Colonic mucosa (tissue), 4 donors: ENCODE results near the gene RAD51B. TPM values are rescaled to one million over a fixed set of nuclear protein-coding genes. Genes with fewer than 3 reads are reported as not detected.
A peak's percentile ranks its signal among the peaks of the same experiment; 100 is the strongest.

Experiments
- DNase-seq: peaks from one replicate; pipeline ENCODE4 v3.0.0-alpha.2; 2020
- H3K27ac ChIP-seq: fragments of 200-600 bp; one replicate; pipeline ENCODE4 v1.8.0; 2021
- H3K27me3 ChIP-seq: fragments of 200-600 bp; one replicate; pipeline ENCODE4 v1.8.0; 2021
- H3K36me3 ChIP-seq: fragments of 200-600 bp; one replicate; pipeline ENCODE4 v1.8.0; 2021
- H3K4me1 ChIP-seq: fragments of 200-600 bp; one replicate; pipeline ENCODE4 v1.8.0; 2021; ENCODE audit warnings: mild to moderate bottlenecking
- H3K4me3 ChIP-seq: fragments of 200-600 bp; one replicate; pipeline ENCODE4 v1.8.0; 2021
- H3K9ac ChIP-seq, 2 donors: one replicate each; pipeline ENCODE4 v1.7.0; 2013; ENCODE audit warnings: control low read depth in 2 of 2, low read depth in 2 of 2, low read length in 2 of 2
- H3K9me3 ChIP-seq: fragments of 200-600 bp; one replicate; pipeline ENCODE4 v1.8.0; 2021
- CTCF ChIP-seq: fragments of 200-600 bp; IDR thresholded peaks from one replicate; pipeline ENCODE4 v1.8.0; 2022; ENCODE audit warnings: antibody characterized with exemption, mild to moderate bottlenecking
- intact Hi-C: fragments of 100-400 bp; cut with DNase I; formaldehyde crosslinking; loops from one replicate; pipeline ENCODE4 v1.14.1; 2022
- total RNA-seq, 2 donors: library from RNA; stranded (reverse); fragmentation: NEBNext Ultra II Directional in 1 of 2; extraction: Animal tissue kit (Norgen Biotek cat#: 25700) in 1 of 2; gene quantifications; one replicate each; pipeline ENCODE4 v1.2.1, GENCODE V29; 2021
- donor health status: healthy.
- donor health status: DM: no; HTN: no; CAD: no.
- donor health status: DM: no; HTN: no; CAD: no.

Gene RAD51B
- total RNA-seq, 2 donors from 2014 or later, result 12.7 to 22.0 TPM

- Histone ChIP-seq H3K36me3 (no peaks in the 10 kb centered on the region), H3K9me3 (no peaks in the 10 kb centered on the region), H3K4me1 (peaks cover 3% of the 10 kb centered on the region), H3K27me3 (no peaks in the 10 kb centered on the region), H3K4me3 (no peak overlapping the region), H3K9ac (no peak overlapping the region), H3K27ac (no peak overlapping the region)
- TF ChIP-seq CTCF, result no peak
- DNase-seq, result no peak
- intact Hi-C loops, result no loop called here
Measured at GRCh38 chr14:68458253-68458652, 638.7 kb downstream of the RAD51B start.

DNA sequence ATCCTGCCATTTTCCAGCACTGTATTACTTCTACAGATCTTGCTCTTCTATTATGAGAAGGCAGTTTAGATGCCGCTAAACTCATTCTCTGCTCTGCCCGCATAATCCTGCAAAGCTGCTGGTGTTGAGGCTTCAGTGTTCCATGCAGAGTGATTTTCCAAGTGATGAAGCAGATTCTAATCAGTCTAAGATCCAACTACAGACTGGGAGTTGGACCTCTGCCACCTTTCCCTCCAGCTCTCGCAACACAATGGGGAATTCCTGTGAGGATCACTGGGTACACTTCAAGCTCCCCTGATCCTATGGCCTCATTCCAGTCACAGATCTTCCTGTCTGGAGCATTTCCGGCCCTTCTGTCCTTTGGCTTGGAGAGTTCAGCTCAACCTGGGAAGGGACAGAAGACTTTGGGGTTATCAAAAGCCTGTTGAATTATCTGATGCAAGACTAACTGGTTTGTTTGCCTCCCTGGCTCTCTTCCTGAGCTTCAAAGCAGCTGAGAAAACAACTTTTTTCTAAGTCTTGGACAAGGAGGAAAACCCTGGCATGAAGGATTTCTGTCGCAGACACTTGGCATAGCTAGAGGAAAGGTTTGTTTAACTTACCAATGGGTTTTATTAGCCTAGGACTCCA, 639.4 kb downstream of the RAD51B start:
- intact Hi-C loops, result no loop called here
- DNase-seq, result peak; percentile 64
- H3K4me1 ChIP-seq, result peaks cover 3% of the 10 kb centered on the region
- no peaks in the 10 kb centered on the region for H3K27me3 ChIP-seq
- TF ChIP-seq CTCF, result no peak
- peak overlapping the region; percentile 29 for H3K27ac ChIP-seq
- H3K9me3 ChIP-seq, result no peaks in the 10 kb centered on the region
- no peaks in the 10 kb centered on the region for H3K36me3 ChIP-seq
- H3K4me3 ChIP-seq, result no peak overlapping the region
- H3K9ac ChIP-seq, result no peak overlapping the region

GRCh38 chr14:68459480-68460136, 640.0 kb downstream of the RAD51B start:
- Histone ChIP-seq H3K4me3 (no peak overlapping the region), H3K9me3 (no peaks in the 10 kb centered on the region), H3K36me3 (no peaks in the 10 kb centered on the region), H3K27ac (peak overlapping the region; percentile 29), H3K27me3 (no peaks in the 10 kb centered on the region), H3K4me1 (peaks cover 3% of the 10 kb centered on the region), H3K9ac (no peak overlapping the region)
- TF ChIP-seq CTCF, result no peak
- intact Hi-C loops, result no loop called here
- no peak for DNase-seq

DNA sequence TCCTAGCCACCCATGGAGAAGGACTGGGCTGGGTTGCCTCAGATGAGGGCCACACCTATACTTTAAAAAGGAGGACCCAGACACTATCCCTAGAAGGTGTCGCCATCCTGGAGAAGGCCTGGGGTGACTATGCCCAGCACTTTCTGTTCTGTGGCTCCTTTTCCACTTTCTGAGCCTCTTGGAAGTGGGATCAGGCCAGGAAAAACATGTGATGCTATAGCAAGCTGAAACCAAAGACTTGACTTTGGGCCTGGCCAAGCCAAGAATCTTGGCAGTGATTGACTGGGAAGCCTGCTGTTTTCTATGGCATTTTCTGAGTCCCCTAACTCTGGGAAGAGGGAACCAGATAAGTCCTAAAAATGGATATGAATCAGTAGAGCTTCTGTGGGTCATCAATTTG, 641.0 kb downstream of the RAD51B start:
- no peak overlapping the region for H3K4me3 ChIP-seq
- no peaks in the 10 kb centered on the region for H3K27me3 ChIP-seq
- no peaks in the 10 kb centered on the region for H3K9me3 ChIP-seq
- no peak for TF ChIP-seq CTCF
- no peak overlapping the region for H3K9ac ChIP-seq
- no peak for DNase-seq
- intact Hi-C loops, result no loop called here
- peaks cover 3% of the 10 kb centered on the region for H3K4me1 ChIP-seq
- H3K27ac ChIP-seq, result no peak overlapping the region
- H3K36me3 ChIP-seq, result no peaks in the 10 kb centered on the region

DNA sequence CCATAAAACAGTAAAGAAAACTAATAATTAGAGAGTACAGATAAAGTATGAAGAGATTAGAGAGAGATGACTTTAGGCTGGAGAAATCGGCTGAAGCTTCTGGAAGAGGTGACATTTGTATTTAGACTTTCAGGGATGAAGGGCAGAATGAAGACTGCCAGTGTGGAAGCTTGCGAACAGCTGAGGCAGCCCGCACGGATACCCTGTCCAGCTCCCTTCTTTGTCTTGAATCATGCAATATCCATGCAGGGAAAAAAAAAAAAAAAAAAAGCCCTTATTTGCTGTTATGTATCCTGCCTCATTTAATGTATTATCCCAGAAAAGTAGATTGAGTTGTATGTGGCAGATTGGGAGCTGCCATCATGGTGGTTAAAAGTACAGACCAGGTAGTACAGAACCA, 641.5 kb downstream of the RAD51B start:
- Histone ChIP-seq H3K9me3 (no peaks in the 10 kb centered on the region), H3K9ac (no peak overlapping the region), H3K4me1 (peaks cover 3% of the 10 kb centered on the region), H3K27ac (no peak overlapping the region), H3K27me3 (no peaks in the 10 kb centered on the region), H3K4me3 (no peak overlapping the region), H3K36me3 (no peaks in the 10 kb centered on the region)
- no peak for TF ChIP-seq CTCF
- intact Hi-C loops, result no loop called here
- DNase-seq, result no peak
